Osteocyte (in vitro differentiated cells): ENCODE data around the gene EPC1. TPM values are rescaled to one million over a fixed set of nuclear protein-coding genes. Genes with fewer than 3 reads are reported as not detected.

Experiments
- DNase-seq: peaks from one replicate; pipeline ENCODE4 v3.0.0; 2021; ENCODE audit warnings: mixed read lengths; ENCODE audit not compliant: unreplicated experiment; ENCODE audit errors: extremely low spot score
- H3K27ac Mint-ChIP-seq: one replicate; pipeline ENCODE4 v1.8.0; 2021; ENCODE audit warnings: mild to moderate bottlenecking, mixed read lengths; ENCODE audit not compliant: unreplicated experiment
- H3K27me3 Mint-ChIP-seq: one replicate; pipeline ENCODE4 v1.8.0; 2021; ENCODE audit warnings: mixed read lengths; ENCODE audit not compliant: unreplicated experiment
- H3K36me3 Mint-ChIP-seq: one replicate; pipeline ENCODE4 v1.8.0; 2021; ENCODE audit warnings: mixed read lengths; ENCODE audit not compliant: unreplicated experiment
- H3K4me1 Mint-ChIP-seq: one replicate; pipeline ENCODE4 v1.8.0; 2021; ENCODE audit warnings: mixed read lengths; ENCODE audit not compliant: unreplicated experiment
- H3K4me3 Mint-ChIP-seq: one replicate; pipeline ENCODE4 v1.8.0; 2021; ENCODE audit warnings: mild to moderate bottlenecking, moderate library complexity, mixed read lengths; ENCODE audit not compliant: unreplicated experiment
- H3K9me3 Mint-ChIP-seq: one replicate; pipeline ENCODE4 v1.8.0; 2021; ENCODE audit warnings: mixed read lengths; ENCODE audit not compliant: unreplicated experiment
- CTCF ChIP-seq: fragments of 200-600 bp; sonication (generic); IDR thresholded peaks from 2 replicates; pipeline ENCODE4 v1.5.0; 2021; ENCODE audit warnings: antibody characterized with exemption, mild to moderate bottlenecking, moderate library complexity
- total RNA-seq: library from RNA; stranded (reverse); gene quantifications from 2 replicates; pipeline ENCODE4 v1.2.1, GENCODE V29; 2021

Gene EPC1
- total RNA-seq, 1 donor from 2014 or later: 35.5 TPM

DNA sequence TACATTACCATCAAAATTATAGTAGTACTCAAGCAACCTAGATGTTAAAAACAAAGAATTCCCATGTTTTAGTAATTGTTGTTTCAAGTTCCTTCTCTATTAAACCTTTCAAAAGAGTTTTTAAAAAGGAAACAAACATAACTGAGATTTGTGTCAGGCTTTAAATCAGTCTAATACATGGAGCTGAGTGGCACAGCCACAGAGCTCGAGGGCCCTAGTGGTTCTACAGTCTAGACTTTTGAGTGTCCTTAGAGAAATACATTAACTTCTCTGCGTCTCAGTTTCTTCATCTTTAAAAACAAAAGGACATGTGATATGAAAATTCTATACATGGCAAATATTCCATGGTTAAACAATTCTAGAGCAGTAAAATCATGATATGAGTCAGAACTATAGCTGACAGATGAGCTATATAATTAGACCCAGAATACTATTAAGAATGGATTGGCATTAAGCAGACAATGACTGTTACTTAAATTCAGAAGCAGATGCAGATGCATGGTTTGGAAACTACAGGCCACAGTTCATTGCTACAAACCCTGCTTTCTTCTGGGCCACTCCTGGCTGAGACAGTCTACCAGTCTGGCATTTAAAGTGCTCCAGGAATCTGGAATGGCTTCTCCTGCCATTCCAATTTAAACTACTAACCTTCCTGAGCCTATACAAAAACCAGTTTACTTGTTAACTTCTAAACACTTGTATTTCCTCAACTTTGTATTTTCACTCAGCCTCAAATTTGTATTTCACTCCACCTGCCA is 77.4 kb downstream of the EPC1 start:
- Mint-ChIP-seq H3K36me3 (peaks cover 51% of the 10 kb centered on the region), H3K9me3 (no peaks in the 10 kb centered on the region), H3K27me3 (no peaks in the 10 kb centered on the region), H3K4me1 (no peaks in the 10 kb centered on the region), H3K4me3 (no peak overlapping the region), H3K27ac (no peak overlapping the region)
- no peak for DNase-seq
- no peak for TF ChIP-seq CTCF

- peaks cover 51% of the 10 kb centered on the region for H3K36me3 Mint-ChIP-seq
- no peak overlapping the region for H3K27ac Mint-ChIP-seq
- no peaks in the 10 kb centered on the region for H3K9me3 Mint-ChIP-seq
- no peak for DNase-seq
- no peak for TF ChIP-seq CTCF
- no peak overlapping the region for H3K4me3 Mint-ChIP-seq
- no peaks in the 10 kb centered on the region for H3K27me3 Mint-ChIP-seq
- no peaks in the 10 kb centered on the region for H3K4me1 Mint-ChIP-seq
These were observed 78.2 kb downstream of the EPC1 start for GRCh38 chr10:32268788-32269187.

DNA sequence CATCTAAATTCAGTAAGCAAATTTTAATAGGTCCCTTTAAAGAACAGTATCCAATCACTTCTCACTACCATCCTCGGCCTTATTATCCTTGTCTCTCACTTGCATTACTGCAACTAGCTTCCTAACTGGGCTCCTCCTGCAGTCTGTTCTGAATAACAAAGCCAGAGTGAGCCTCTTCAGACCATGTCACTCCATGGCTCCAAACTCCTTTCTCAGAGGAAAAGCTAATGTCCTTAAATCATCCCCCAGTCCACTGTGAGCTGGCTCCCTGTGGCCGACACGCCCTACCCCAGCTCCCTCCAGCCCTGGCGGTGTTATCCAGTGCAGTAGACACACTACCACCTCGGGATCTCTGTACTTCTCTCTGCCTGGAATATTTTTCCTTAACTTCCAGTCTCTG is 80.0 kb downstream of the EPC1 start:
- peaks cover 39% of the 10 kb centered on the region for H3K36me3 Mint-ChIP-seq
- H3K27ac Mint-ChIP-seq: no peak overlapping the region
- no peaks in the 10 kb centered on the region for H3K4me1 Mint-ChIP-seq
- no peak overlapping the region for H3K4me3 Mint-ChIP-seq
- DNase-seq: no peak
- no peaks in the 10 kb centered on the region for H3K9me3 Mint-ChIP-seq
- TF ChIP-seq CTCF: no peak
- H3K27me3 Mint-ChIP-seq: no peaks in the 10 kb centered on the region

DNA sequence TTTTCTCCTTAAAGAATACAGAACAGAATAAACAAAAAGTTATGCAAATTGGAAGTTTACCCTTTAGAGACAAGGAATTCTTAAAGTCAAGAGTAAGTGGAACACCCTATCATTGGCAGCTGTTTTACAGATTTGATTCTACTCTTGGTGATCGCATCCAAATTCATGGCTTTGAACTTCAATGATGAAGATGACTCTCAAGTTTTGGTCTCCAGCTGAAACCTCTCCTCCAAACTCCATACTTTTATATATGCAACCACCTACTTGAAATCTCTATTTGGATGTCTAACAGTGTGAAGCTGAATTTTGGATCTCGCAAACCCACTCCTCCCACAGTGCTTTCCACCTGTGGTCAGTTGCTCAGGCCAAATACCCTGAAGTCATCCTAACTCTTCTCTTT is 80.4 kb downstream of the EPC1 start:
- peaks cover 36% of the 10 kb centered on the region for H3K36me3 Mint-ChIP-seq
- no peaks in the 10 kb centered on the region for H3K27me3 Mint-ChIP-seq
- no peaks in the 10 kb centered on the region for H3K4me1 Mint-ChIP-seq
- no peak overlapping the region for H3K4me3 Mint-ChIP-seq
- no peaks in the 10 kb centered on the region for H3K9me3 Mint-ChIP-seq
- H3K27ac Mint-ChIP-seq: no peak overlapping the region
- DNase-seq: no peak
- no peak for TF ChIP-seq CTCF

DNA sequence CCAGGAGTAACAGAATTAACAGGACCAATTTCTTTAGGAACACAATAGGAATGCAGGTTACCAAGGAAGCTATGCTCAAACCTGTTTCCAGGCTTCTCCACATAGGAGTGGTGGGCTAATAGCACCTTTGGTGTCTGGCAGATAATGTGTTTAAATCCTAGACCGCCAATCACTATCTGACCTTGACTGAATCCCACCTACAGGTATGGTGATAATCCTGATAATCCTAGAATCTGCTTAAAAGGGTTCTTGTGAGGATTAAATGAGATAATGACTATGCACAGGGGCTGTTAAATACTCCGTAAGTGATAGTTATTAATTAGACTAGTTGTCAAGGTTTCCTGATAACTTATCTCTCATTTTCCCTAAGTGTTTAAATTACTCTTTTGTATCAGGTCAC is 81.2 kb downstream of the EPC1 start:
- Mint-ChIP-seq H3K27ac (no peak overlapping the region), H3K36me3 (peaks cover 31% of the 10 kb centered on the region), H3K9me3 (no peaks in the 10 kb centered on the region), H3K4me3 (no peak overlapping the region), H3K4me1 (no peaks in the 10 kb centered on the region), H3K27me3 (no peaks in the 10 kb centered on the region)
- TF ChIP-seq CTCF: no peak
- DNase-seq: no peak
